Measurements from ENCODE around the gene KLHDC7A. TPM values are rescaled to one million over a fixed set of nuclear protein-coding genes. Genes with fewer than 3 reads are reported as not detected.

The KLHDC7A gene
- total RNA-seq, 1 donor from 2014 or later, result not detected

- DNase-seq (ENCODE audit: low read depth, low spot score), result no peak
Observed at GRCh38 chr1:18475234-18475905, 5.4 kb upstream of the KLHDC7A start.

GRCh38 chr1:18479454-18479853 is 1.3 kb upstream of the KLHDC7A start:
- TF ChIP-seq, protein P1, sequence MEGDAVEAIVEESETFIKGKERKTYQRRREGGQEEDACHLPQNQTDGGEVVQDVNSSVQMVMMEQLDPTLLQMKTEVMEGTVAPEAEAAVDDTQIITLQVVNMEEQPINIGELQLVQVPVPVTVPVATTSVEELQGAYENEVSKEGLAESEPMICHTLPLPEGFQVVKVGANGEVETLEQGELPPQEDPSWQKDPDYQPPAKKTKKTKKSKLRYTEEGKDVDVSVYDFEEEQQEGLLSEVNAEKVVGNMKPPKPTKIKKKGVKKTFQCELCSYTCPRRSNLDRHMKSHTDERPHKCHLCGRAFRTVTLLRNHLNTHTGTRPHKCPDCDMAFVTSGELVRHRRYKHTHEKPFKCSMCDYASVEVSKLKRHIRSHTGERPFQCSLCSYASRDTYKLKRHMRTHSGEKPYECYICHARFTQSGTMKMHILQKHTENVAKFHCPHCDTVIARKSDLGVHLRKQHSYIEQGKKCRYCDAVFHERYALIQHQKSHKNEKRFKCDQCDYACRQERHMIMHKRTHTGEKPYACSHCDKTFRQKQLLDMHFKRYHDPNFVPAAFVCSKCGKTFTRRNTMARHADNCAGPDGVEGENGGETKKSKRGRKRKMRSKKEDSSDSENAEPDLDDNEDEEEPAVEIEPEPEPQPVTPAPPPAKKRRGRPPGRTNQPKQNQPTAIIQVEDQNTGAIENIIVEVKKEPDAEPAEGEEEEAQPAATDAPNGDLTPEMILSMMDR (conservative IDR thresholded peaks at IDR 0.05), result no peak

More at GRCh38 chr1:18475234-18475905, 5.4 kb upstream of the KLHDC7A start:
- Mint-ChIP-seq H3K4me1 (peaks cover 13% of the 10 kb centered on the region), H3K9me3 (no peaks in the 10 kb centered on the region), H3K27ac (ENCODE audit: unreplicated experiment) (no peak overlapping the region), H3K27me3 (ENCODE audit: low read depth) (peaks cover 12% of the 10 kb centered on the region), H3K4me3 (no peak overlapping the region), H3K36me3 (ENCODE audit: low read depth) (no peaks in the 10 kb centered on the region)
- TF ChIP-seq, protein P1 (conservative IDR thresholded peaks at IDR 0.05), result no peak

GRCh38 chr1:18481190-18481920 is 625 bp downstream of the KLHDC7A start:
- Mint-ChIP-seq H3K27me3 (ENCODE audit: low read depth) (peaks cover 6% of the 10 kb centered on the region), H3K36me3 (ENCODE audit: low read depth) (no peaks in the 10 kb centered on the region), H3K9me3 (no peaks in the 10 kb centered on the region), H3K4me3 (no peak overlapping the region), H3K4me1 (peaks cover 9% of the 10 kb centered on the region), H3K27ac (ENCODE audit: unreplicated experiment) (no peak overlapping the region)
- TF ChIP-seq, protein P1 (conservative IDR thresholded peaks at IDR 0.05), result no peak
- no peak for DNase-seq (ENCODE audit: low read depth, low spot score)

More at GRCh38 chr1:18479454-18479853, 1.3 kb upstream of the KLHDC7A start:
- H3K4me3 Mint-ChIP-seq, result no peak overlapping the region
- H3K36me3 Mint-ChIP-seq (ENCODE audit: low read depth), result no peaks in the 10 kb centered on the region
- peaks cover 8% of the 10 kb centered on the region for H3K27me3 Mint-ChIP-seq (ENCODE audit: low read depth)
- peaks cover 13% of the 10 kb centered on the region for H3K4me1 Mint-ChIP-seq
- no peaks in the 10 kb centered on the region for H3K9me3 Mint-ChIP-seq
- DNase-seq (ENCODE audit: low read depth, low spot score), result no peak
- no peak overlapping the region for H3K27ac Mint-ChIP-seq (ENCODE audit: unreplicated experiment)

DNA sequence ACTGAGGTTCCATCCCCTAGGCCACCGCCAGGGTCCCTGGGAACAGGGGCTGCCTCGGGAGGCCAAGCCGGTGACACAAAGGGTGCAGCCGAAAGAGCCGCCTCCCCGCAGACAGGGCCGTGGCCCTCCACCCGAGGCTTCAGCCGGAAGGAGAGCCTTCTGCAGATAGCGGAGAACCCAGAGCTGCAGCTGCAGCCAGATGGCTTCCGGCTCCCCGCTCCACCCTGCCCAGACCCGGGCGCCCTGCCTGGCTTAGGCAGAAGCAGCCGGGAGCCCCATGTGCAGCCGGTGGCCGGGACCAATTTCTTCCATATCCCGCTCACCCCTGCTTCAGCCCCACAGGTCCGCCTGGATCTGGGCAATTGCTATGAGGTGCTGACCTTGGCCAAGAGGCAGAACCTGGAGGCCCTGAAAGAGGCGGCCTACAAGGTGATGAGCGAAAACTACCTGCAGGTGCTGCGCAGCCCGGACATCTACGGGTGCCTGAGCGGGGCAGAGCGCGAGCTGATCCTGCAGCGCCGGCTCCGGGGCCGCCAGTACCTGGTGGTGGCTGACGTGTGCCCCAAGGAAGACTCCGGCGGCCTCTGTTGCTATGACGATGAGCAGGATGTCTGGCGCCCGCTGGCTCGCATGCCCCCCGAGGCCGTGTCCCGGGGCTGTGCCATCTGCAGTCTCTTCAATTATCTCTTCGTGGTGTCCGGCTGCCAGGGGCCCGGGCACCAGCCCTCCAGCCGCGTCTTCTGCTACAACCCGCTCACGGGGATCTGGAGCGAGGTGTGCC is 1.4 kb downstream of the KLHDC7A start:
- no peaks in the 10 kb centered on the region for H3K36me3 Mint-ChIP-seq (ENCODE audit: low read depth)
- TF ChIP-seq, protein P1 (conservative IDR thresholded peaks at IDR 0.05), result no peak
- H3K4me3 Mint-ChIP-seq, result no peak overlapping the region
- no peak for DNase-seq (ENCODE audit: low read depth, low spot score)
- no peak overlapping the region for H3K27ac Mint-ChIP-seq (ENCODE audit: unreplicated experiment)
- H3K27me3 Mint-ChIP-seq (ENCODE audit: low read depth), result peaks cover 6% of the 10 kb centered on the region
- peaks cover 9% of the 10 kb centered on the region for H3K4me1 Mint-ChIP-seq
- H3K9me3 Mint-ChIP-seq, result no peaks in the 10 kb centered on the region

- TF ChIP-seq, protein P1 (conservative IDR thresholded peaks at IDR 0.05), result no peak
- no peaks in the 10 kb centered on the region for H3K36me3 Mint-ChIP-seq (ENCODE audit: low read depth)
- no peak for DNase-seq (ENCODE audit: low read depth, low spot score)
- H3K4me1 Mint-ChIP-seq, result peaks cover 10% of the 10 kb centered on the region
- peaks cover 6% of the 10 kb centered on the region for H3K27me3 Mint-ChIP-seq (ENCODE audit: low read depth)
- H3K27ac Mint-ChIP-seq (ENCODE audit: unreplicated experiment), result no peak overlapping the region
- H3K4me3 Mint-ChIP-seq, result no peak overlapping the region
- no peaks in the 10 kb centered on the region for H3K9me3 Mint-ChIP-seq
Observed at GRCh38 chr1:18482721-18483425, 2.1 kb downstream of the KLHDC7A start.

Measured in neural crest cell (in vitro differentiated cells).